DLD1 (cell line): ENCODE measurements around the gene VTCN1.

Experiments used
- in situ Hi-C: cut with HindIII; loops from 2 replicates; pipeline ENCODE4 v1.10.0; 2017; ENCODE audit warnings: low sequenced_read_pairs

VTCN1 gene

GRCh38 chr1:117210386-117210785, 341 bp downstream of the VTCN1 start:
- in situ Hi-C loops: no loop called here

- in situ Hi-C loops: no loop called here
Observed at GRCh38 chr1:117209094-117209493, 1.6 kb downstream of the VTCN1 start.

- in situ Hi-C loops: no loop called here
Observed at GRCh38 chr1:117208580-117208979, 2.1 kb downstream of the VTCN1 start.

- in situ Hi-C loops: no loop called here
Observed at GRCh38 chr1:117205368-117205767, 5.4 kb downstream of the VTCN1 start.

GRCh38 chr1:117201808-117202207, 8.9 kb downstream of the VTCN1 start:
- in situ Hi-C loops: no loop called here

GRCh38 chr1:117198097-117198496, 12.6 kb downstream of the VTCN1 start:
- in situ Hi-C loops: no loop called here

GRCh38 chr1:117189726-117190125, 21.0 kb downstream of the VTCN1 start:
- in situ Hi-C loops: no loop called here

GRCh38 chr1:117188816-117189437, 21.8 kb downstream of the VTCN1 start:
- in situ Hi-C loops: no loop called here

- in situ Hi-C loops: no loop called here
Observed at GRCh38 chr1:117188170-117188815, 22.4 kb downstream of the VTCN1 start.

GRCh38 chr1:117183112-117183511, 27.6 kb downstream of the VTCN1 start:
- in situ Hi-C loops: no loop called here

- in situ Hi-C loops: no loop called here
Observed at GRCh38 chr1:117182319-117182718, 28.4 kb downstream of the VTCN1 start.

GRCh38 chr1:117181630-117182041, 29.1 kb downstream of the VTCN1 start:
- in situ Hi-C loops: no loop called here

- in situ Hi-C loops: no loop called here
Observed at GRCh38 chr1:117180147-117180967, 30.4 kb downstream of the VTCN1 start.

- in situ Hi-C loops: no loop called here
Observed at GRCh38 chr1:117179471-117179870, 31.3 kb downstream of the VTCN1 start.

GRCh38 chr1:117178756-117179155, 32.0 kb downstream of the VTCN1 start:
- in situ Hi-C loops: no loop called here

GRCh38 chr1:117177376-117177775, 33.4 kb downstream of the VTCN1 start:
- in situ Hi-C loops: no loop called here

- in situ Hi-C loops: no loop called here
Observed at GRCh38 chr1:117176579-117176978, 34.1 kb downstream of the VTCN1 start.

GRCh38 chr1:117174851-117175250, 35.9 kb downstream of the VTCN1 start:
- in situ Hi-C loops: no loop called here

- in situ Hi-C loops: no loop called here
Observed at GRCh38 chr1:117173691-117174090, 37.0 kb downstream of the VTCN1 start.

- in situ Hi-C loops: no loop called here
Observed at GRCh38 chr1:117173006-117173405, 37.7 kb downstream of the VTCN1 start.

GRCh38 chr1:117171900-117172511, 38.7 kb downstream of the VTCN1 start:
- in situ Hi-C loops: no loop called here
